Suprapubic skin (tissue), 4 donors: ENCODE results near the gene KHDC4.

Source experiments
- POLR2A ChIP-seq, 2 donors: fragments of 450-650 bp; IDR thresholded peaks; one replicate each; pipeline ENCODE4 v1.6.1; 2017; ENCODE audit warnings: antibody characterized with exemption in 2 of 2, mild to moderate bottlenecking in 2 of 2, moderate library complexity in 2 of 2
- POLR2AphosphoS5 ChIP-seq, 3 donors: sonication (generic); formaldehyde crosslinking; IDR thresholded peaks; one replicate each; pipeline ENCODE4 v1.6.1; 2017; ENCODE audit warnings: antibody characterized with exemption in 3 of 3
- TF ChIP-seq, protein P1 (sequence below), 2 donors: fragments of 200-600 bp in 1 of 2; fragments of 450-650 bp in 1 of 2; sonication (generic) in 1 of 2; IDR thresholded peaks; one replicate each; pipeline ENCODE4 v1.5.1; 2016 to 2019; ENCODE audit warnings: antibody characterized with exemption in 2 of 2, mild to moderate bottlenecking in 1 of 2, moderate library complexity in 1 of 2

DNA sequence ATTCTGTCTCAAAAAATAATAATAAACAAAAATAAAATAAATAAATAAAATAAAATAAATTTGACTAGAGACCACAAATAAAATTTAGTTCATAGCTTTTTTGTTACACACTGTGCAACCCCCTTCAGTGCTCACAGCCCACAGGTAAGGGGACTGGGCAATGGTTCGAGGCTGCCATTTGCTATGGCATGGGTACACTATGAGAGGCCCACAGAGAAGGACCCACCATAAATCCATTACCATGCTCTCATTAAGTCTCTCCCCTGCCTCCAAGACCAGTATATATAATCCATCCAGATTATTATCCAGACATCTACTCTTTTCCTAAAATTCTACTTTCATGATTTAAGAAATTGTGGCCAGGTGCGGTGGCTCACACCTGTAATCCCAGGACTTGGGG is 14.4 kb downstream of the KHDC4 start:
- TF ChIP-seq, protein P1, sequence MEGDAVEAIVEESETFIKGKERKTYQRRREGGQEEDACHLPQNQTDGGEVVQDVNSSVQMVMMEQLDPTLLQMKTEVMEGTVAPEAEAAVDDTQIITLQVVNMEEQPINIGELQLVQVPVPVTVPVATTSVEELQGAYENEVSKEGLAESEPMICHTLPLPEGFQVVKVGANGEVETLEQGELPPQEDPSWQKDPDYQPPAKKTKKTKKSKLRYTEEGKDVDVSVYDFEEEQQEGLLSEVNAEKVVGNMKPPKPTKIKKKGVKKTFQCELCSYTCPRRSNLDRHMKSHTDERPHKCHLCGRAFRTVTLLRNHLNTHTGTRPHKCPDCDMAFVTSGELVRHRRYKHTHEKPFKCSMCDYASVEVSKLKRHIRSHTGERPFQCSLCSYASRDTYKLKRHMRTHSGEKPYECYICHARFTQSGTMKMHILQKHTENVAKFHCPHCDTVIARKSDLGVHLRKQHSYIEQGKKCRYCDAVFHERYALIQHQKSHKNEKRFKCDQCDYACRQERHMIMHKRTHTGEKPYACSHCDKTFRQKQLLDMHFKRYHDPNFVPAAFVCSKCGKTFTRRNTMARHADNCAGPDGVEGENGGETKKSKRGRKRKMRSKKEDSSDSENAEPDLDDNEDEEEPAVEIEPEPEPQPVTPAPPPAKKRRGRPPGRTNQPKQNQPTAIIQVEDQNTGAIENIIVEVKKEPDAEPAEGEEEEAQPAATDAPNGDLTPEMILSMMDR (IDR thresholded peaks at IDR 0.05) = no peak
- TF ChIP-seq POLR2A (IDR thresholded peaks at IDR 0.05) (no peak), POLR2AphosphoS5 (IDR thresholded peaks at IDR 0.05) (no peak)
